PFSK-1 (cell line): Measurements from ENCODE around the gene NFATC4.

Experiments used
- FOXP2 ChIP-seq: optimal IDR thresholded peaks from 2 replicates; pipeline ENCODE3; 2011; ENCODE audit warnings: borderline replicate concordance, control low read depth, inconsistent platforms; ENCODE audit not compliant: insufficient read depth; ENCODE audit errors: extremely low read length, extremely low read depth
- POLR2AphosphoS5 ChIP-seq: IDR thresholded peaks from 2 replicates; pipeline ENCODE4 v1.6.1; 2012; ENCODE audit warnings: low read depth, mild to moderate bottlenecking, control low read depth, low read length, moderate library complexity
- REST ChIP-seq, 2 experiments: IDR thresholded peaks; 2 replicates each; pipeline versions ENCODE4 v1.6.1 to v1.8.0; 2011 to 2012; ENCODE audit warnings: low read depth in 2 of 2, low read length in 2 of 2, control low read depth in 1 of 2, inconsistent platforms in 1 of 2, mild to moderate bottlenecking in 1 of 2, moderate library complexity in 1 of 2; ENCODE audit not compliant: insufficient read depth in 1 of 2
- SIN3A ChIP-seq: IDR thresholded peaks from 2 replicates; pipeline ENCODE4 v1.6.1; 2012; ENCODE audit warnings: mild to moderate bottlenecking, low read length, moderate library complexity, borderline replicate concordance; ENCODE audit not compliant: insufficient read depth
- TAF1 ChIP-seq: IDR thresholded peaks from 2 replicates; pipeline ENCODE4 v1.6.1; 2012; ENCODE audit warnings: low read length, control low read depth, borderline replicate concordance; ENCODE audit not compliant: insufficient read depth

Gene NFATC4

GRCh38 chr14:24399447-24399822 lies 31.5 kb downstream of the NFATC4 start:
- TF ChIP-seq SIN3A (no peak), TAF1 (no peak), POLR2AphosphoS5 (no peak), FOXP2 (no peak), REST (IDR thresholded peaks at IDR 0.05; ENCODE audit: insufficient read depth in 1 of 2, low read depth in 2 of 2, low read length in 2 of 2) (no peak)

- TF ChIP-seq SIN3A (no peak), REST (IDR thresholded peaks at IDR 0.05; ENCODE audit: insufficient read depth in 1 of 2, low read depth in 2 of 2, low read length in 2 of 2) (no peak), POLR2AphosphoS5 (no peak), FOXP2 (no peak), TAF1 (no peak)
These were observed 32.2 kb downstream of the NFATC4 start for GRCh38 chr14:24399999-24400718.

GRCh38 chr14:24401810-24402702 lies 34.1 kb downstream of the NFATC4 start:
- no peak for TF ChIP-seq REST (IDR thresholded peaks at IDR 0.05; ENCODE audit: insufficient read depth in 1 of 2, low read depth in 2 of 2, low read length in 2 of 2)
- no peak for TF ChIP-seq SIN3A
- TF ChIP-seq FOXP2 = no peak
- TF ChIP-seq TAF1 = no peak
- TF ChIP-seq POLR2AphosphoS5 = no peak

GRCh38 chr14:24403294-24403998 lies 35.5 kb downstream of the NFATC4 start:
- TF ChIP-seq REST (IDR thresholded peaks at IDR 0.05; ENCODE audit: insufficient read depth in 1 of 2, low read depth in 2 of 2, low read length in 2 of 2) (no peak), FOXP2 (no peak), POLR2AphosphoS5 (no peak), TAF1 (no peak)
